NAMALWA (cell line): ENCODE data around the gene BCO2.

ENCODE experiments used
- DNase-seq: peaks from one replicate; pipeline ENCODE4 v3.0.0-alpha.2; 2015; ENCODE audit warnings: low spot score

BCO2 gene

DNA sequence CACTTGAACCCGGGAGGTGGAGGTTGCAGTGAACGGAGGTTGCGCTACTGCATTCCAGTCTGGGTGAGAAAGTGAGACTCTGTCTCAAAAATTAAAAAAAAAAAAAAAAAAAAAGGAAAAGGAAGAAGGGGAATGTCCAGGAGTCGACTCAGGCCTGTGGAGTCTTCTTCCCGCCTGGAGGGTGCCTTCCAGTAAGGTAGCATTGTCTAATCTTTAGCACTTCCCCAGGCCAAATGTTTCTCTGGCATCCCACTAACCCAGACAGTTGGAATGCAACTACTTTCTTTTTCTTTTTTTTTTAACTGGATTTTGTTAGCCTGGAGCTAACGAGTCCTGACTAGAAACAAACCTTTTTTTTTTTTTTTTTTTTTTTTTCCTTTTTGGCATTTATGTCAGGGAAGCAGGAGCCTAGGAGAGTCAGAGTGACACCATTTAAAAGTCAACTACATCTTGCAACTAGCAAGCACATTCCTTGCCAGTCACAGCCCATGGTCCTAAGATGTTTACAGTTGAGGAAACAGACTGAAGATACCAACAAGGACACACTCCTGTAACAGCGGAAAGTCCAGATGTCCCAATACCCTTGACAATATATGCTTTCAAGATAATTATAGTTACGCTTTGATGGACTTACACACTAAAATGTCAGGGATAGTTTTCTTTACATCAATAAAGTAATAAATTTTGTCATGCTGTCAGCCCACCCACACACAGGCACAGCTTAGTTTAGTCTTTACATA lies 74.7 kb downstream of the BCO2 start:
- no peak for DNase-seq

DNA sequence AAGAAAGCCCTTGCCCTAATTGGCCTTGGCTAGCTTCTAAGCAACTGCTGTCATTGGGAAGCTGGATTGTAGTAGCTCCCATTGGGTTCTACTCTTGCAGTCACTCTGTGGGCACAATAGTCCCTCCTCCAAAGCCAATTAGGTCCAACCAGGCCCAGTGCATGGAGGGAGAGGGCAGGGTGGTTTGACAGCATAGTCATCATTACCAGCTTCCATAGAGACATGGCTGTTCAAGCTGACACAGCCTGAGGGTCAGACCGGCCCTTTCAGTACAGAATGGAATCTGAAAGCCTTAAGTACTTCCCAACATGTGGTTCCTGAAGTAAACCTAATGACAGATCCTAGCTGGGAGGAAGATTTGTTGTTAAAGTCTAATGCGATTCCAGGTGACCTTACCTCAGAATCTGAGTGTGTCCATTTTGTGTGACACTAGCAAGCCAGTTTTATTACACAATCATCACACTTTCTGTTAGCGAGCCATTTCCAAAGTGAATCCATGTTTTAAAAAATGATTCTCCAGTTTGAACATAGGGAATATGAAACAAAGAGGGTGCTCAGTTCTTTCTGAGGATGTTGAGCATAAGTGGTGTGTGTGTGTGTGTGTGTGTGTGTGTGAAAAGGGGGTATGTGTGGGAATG lies 78.4 kb downstream of the BCO2 start:
- DNase-seq: no peak

DNA sequence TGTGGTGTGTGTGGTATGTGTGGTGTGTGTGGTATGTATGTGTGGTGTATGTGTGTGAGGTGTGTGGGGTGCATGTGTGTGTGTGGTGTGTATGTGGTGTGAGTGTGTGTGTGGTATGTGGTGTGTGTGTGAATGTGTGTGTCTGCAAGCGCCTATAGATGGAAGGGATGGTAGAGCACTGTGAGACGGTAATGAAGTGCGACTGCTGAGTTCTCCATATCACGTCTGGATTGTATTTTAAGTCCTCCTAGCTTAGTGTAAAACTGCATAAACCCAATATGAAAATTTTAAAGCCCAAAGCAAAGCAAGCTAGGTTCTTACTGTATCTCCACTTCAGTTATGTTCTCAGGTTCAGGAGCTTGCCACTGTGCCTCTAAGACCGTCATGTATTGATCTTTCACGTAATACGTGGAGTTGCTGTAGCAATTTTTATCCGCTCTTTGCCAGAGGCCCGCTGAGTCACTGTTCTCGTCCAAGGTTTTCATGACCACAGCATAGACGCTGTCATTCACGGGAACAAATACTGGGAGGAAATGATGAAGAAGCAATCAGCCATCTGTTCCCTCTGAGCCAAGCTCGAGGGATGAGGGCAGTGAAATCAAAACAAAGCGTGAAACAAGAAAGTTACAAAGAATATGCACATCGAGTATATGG lies 79.9 kb downstream of the BCO2 start:
- no peak for DNase-seq

DNA sequence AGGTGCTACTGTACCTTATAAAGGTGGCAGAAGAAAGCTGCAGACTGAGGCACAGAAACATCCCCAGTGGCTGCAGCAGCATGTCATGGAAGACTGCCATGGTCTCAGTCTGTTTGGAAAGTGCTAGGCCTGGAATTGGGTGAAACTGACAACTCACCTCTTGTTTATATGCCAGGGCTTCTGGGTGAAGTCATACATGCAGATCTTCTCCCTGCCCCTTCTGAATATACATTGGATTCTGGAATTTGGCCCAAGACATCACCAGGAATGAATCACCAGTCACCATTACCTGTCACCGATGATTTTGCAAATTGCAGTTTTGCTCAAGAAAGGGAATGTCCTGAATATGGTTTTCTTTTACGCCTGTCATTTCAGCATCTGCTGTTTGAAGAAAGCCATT lies 85.2 kb downstream of the BCO2 start, which contains the start of gene PLET1:
Gene PLET1 (minus strand): TSS at position 371 of the 400 bp plus-strand sequence. CDS start 271 bp downstream, at position 100.
- DNase-seq: no peak

DNA sequence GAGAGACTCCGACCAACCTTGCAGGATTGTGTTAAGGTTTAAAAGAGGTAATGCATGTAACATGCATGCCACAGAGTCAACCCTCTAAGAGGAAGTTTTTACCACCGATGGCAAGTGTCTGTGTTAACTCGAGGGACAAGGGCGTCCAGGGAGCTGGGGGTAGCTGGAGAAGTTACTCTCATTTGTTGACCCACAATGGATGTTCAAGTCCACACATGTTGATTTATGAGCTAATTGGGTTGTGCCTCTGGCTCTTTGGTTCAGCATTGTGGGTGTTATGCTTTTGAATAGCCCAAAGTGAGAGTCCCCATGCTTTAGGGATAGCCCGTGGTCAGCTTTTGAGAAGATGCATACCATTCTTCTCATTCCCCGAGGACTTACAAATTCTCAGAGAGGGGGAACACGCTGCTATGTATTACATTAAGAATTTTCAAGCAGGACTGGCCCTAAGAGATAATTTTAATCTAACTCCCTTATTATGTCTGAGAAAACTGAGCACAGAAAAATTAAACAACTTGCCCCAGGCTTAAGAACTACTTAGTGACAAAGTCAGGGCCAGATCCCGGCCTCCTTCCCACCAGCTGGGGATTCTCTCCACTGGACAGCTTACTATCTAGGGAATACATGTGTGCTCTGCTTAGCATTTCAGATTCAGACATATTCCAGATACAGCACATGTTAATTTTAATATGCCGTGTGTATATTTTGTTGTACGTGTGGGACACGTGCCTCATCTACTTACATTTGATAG lies 90.5 kb downstream of the BCO2 start:
- no peak for DNase-seq

DNA sequence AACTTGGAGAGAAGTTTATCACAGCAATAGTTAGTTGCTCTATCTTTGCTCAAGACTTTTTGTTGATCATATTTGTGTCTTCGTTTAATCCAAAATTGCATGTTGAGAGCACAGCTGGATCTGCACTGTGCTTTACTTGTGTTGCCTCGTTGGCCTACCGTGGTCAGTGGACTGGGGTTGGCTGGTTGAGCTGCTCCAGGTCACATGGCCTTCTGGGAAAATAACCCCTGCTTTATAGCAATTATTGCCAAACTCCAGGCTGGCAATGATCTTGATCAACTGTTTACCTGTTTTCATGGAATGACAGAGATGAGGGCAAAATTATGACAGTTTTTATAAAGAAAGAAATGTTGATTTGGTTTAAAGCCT lies 91.1 kb downstream of the BCO2 start:
- no peak for DNase-seq

DNA sequence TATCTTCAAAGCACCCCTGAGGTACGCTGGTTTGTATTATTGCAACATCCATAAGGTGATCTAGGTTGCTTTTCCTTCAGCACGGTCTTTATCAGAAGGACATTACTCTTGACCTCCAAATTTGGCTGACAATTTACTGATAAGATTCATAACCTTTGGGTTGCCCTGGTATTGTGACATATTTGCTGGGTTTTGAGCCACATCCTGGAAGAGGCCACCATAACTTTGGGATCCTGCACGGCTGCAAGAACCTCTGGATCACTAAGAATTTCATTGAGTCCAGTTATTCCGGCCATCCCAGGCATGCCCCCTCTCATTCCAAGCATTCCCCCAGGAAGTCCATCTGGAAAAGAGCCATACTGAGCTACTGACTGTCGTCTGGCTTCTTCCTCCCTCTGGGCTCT lies 91.9 kb downstream of the BCO2 start:
- DNase-seq: no peak

DNA sequence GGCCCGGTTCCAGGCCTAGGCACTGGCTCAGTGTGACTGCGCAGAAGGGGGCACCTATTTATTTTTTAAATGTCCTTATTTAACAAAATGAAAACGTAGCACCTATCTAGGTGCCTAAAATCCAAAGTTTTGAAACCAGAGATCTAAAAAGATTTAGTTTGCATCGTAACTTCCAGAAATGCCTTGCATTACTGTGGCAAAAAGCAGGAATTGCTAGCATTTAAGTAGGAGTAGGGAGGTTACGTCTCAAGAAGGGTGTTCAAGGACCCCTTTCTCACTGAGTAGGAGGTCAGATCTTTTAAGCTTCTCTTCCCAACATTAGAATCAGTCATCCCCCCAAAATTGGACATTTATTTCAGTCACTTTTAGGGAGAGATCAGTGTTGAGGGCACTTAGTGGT lies 93.1 kb downstream of the BCO2 start:
- no peak for DNase-seq
